Astrocyte of the spinal cord (primary cell): ENCODE measurements around the gene RFLNA.
A peak's percentile ranks its signal among the peaks of the same experiment; 100 is the strongest.

Experiments used
- DNase-seq: peaks from one replicate; pipeline ENCODE4 v3.0.0; 2011; ENCODE audit warnings: low read depth, low spot score
- H3K4me3 ChIP-seq: 2 replicates; pipeline ENCODE4 v1.5.1; 2011; ENCODE audit warnings: low read depth, mild to moderate bottlenecking, low read length, moderate library complexity
- in situ Hi-C: cut with HindIII; loops from 2 replicates; pipeline ENCODE4 v1.10.0; 2017; ENCODE audit warnings: low sequenced_read_pairs
- TF ChIP-seq, protein P1 (sequence below): IDR thresholded peaks from 2 replicates; pipeline ENCODE4 v1.5.1; 2012; ENCODE audit warnings: low read depth, mild to moderate bottlenecking, low read length, inconsistent platforms

RFLNA gene, protein sequence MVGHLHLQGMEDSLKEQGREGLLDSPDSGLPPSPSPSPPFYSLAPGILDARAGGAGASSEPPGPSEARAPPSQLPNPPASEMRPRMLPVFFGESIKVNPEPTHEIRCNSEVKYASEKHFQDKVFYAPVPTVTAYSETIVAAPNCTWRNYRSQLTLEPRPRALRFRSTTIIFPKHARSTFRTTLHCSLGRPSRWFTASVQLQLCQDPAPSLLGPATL

DNA sequence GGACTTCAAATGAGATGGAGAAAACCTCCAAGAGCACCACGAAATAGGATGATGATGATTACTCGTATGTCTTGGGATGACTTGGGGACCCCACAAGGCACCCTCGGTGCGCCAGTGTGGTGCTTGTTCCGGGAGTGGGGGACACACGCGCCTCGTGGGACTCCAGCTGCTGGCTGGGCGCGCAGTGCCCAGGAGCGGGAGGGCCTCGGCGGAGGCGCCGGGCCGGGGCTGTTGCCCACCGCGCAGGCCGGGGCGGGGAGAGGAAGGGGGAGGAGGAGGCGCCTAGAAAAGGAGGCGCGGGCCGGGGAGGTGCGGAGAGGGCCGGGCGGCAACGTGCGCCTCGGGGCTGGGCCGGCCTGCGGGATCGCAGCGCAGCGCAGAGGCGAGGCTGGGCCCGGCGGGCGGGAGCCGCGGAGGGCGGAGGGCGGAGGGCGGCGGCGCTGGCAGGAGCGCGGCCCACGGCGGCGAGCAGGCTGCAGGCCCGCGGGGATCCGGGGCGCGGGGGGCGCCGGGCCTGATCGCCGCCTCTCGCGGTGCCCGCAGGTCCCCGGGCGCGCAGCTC, at the start of gene RFLNA:
RFLNA (plus strand) TSS at position 314 of the 562 bp plus-strand sequence. CDS start 337 bp downstream, outside the sequence.
- TF ChIP-seq, protein P1, sequence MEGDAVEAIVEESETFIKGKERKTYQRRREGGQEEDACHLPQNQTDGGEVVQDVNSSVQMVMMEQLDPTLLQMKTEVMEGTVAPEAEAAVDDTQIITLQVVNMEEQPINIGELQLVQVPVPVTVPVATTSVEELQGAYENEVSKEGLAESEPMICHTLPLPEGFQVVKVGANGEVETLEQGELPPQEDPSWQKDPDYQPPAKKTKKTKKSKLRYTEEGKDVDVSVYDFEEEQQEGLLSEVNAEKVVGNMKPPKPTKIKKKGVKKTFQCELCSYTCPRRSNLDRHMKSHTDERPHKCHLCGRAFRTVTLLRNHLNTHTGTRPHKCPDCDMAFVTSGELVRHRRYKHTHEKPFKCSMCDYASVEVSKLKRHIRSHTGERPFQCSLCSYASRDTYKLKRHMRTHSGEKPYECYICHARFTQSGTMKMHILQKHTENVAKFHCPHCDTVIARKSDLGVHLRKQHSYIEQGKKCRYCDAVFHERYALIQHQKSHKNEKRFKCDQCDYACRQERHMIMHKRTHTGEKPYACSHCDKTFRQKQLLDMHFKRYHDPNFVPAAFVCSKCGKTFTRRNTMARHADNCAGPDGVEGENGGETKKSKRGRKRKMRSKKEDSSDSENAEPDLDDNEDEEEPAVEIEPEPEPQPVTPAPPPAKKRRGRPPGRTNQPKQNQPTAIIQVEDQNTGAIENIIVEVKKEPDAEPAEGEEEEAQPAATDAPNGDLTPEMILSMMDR, result no peak
- peak within 1 kb of the TSS; percentile 50 for H3K4me3 ChIP-seq
- in situ Hi-C loops, result no loop called here
- no peak for DNase-seq

DNA sequence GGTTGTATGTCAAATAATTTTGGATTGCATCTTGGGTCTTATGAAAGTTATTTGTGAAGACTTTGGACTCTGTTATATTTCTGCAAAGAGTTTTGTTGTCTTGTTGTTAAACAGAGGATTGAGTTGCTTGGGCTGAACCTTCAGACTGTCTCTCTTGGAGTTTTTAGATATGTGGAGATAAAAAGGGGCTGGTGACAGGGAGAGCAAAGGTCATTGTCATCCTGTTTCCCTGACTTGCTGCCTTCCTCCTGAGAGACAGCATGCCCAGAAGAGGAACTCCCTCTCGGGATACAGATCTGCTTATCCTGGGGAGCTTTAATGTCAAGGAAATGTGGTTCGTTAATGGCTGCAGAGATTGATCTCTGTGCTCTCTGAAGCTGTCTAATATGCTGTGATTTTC, 47.6 kb upstream of the RFLNA start:
- no peak overlapping the region for H3K4me3 ChIP-seq
- in situ Hi-C loops, result no loop called here
- TF ChIP-seq, protein P1, result no peak
- DNase-seq, result no peak

DNA sequence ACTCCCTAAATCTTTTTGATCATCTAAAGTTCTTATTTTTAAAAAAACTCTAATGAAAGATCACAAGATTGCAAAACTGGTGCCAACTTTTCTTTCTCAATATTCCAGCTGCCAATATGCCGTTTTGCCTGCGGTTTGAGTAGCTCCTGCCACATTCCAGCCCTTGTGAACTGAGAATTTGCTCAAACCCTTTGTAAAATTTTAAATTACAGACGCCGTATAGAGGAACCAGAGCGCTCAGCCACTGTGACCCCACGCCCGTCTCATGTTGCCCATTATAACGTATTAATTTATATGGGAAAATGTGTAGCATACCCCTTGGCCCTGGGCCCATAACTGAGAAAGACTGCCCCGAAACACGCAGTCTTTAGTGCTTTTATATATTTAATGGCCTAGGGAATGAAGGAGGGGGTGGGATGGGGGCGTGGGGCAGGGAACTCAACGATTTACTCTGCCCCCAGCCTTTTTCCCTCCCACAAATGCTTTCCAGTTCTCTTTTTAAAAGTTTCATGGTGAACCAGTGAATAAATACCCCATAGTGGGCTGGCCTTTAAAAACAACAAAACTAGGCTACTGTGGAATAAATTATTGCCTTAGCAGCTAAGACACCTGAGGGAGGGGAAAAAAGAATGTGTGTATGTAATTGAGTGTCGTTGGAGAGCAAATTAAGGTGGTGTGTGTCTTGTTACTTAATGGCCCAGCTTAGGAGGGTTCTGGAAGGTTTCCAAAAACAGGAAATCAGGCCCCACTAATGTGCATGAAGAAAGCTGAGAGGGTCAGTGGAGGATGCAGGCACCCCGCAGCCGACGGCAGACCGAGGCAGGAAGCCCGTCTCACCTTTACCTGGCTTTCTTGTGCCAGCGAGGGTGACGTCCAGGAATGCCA, 45.7 kb upstream of the RFLNA start:
- DNase-seq, result no peak
- TF ChIP-seq, protein P1, result no peak
- no peak overlapping the region for H3K4me3 ChIP-seq
- in situ Hi-C loops, result no loop called here

DNA sequence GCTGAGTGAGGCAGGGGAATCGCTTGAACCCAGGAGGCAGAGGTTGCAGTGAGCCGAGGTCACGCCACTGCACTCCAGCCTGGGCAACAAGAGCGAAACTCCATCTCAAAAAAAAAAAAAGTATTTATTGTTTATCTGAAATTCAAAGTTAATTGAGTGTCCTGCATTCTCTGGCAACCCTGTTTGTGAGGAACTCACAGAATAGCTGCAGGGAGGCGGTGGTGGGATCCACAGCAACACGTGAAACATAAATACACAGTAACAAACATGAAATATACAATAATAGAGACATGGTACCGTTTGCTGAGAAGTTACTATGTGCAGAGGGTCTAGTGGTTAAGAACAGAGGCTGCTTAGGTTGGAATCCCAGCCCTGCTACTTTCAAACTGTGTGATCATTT, 43.7 kb upstream of the RFLNA start:
- in situ Hi-C loops, result no loop called here
- H3K4me3 ChIP-seq, result no peak overlapping the region
- no peak for DNase-seq
- TF ChIP-seq, protein P1, result no peak

DNA sequence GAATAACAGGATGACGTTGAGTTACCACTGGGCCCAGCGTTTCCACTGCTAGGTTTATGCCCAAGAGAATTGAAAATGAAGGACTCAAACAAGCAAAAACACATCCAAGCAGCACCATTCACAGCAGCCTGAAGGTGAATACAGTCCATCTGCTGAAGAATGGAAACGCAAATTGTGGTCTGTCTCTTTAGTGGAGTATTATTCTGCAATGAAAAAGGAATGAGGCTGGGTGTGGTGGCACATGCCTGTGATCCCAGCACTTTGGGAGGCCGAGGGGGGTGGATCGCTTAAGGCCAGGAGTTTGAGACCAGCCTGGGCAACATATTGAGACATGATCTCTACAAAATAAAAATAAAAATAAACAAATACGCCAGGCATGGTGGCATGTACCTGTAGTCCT, 41.9 kb upstream of the RFLNA start:
- H3K4me3 ChIP-seq, result no peak overlapping the region
- no peak for DNase-seq
- in situ Hi-C loops, result no loop called here
- TF ChIP-seq, protein P1, result no peak

DNA sequence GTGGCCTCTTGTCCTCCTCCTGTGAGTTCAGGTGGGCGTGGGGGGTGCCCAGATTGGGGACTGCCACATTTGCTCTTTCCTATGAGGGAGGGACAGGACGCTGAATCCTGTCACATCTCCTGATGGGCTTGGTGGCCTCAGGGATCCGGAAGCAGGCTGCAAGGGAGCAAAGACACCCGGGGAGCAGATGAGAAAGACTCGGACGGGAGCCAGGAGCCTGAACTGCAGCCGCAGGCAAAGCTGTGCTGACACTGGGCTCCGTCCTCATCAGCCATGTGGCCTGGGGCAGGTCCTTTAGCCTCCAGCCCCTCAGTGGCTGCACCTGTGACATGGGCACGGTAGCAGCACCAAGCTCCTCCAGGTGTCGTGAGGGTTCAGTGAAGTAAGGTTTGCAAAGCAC, 40.8 kb upstream of the RFLNA start:
- no peak for DNase-seq
- TF ChIP-seq, protein P1, result no peak
- in situ Hi-C loops, result no loop called here
- H3K4me3 ChIP-seq, result no peak overlapping the region
